GM12875 (cell line): ENCODE data around the gene DSG4.

Experiments
- H3K4me3 ChIP-seq: one replicate; pipeline ENCODE4 v1.5.1; 2011; ENCODE audit warnings: low read depth, low read length, control low read depth
- CTCF ChIP-seq: IDR thresholded peaks from 2 replicates; pipeline ENCODE4 v1.5.1; 2011; ENCODE audit warnings: low read depth, mild to moderate bottlenecking, control low read depth, inconsistent platforms, low read length, moderate library complexity, borderline replicate concordance; ENCODE audit not compliant: insufficient read depth

The DSG4 gene

GRCh38 chr18:31445908-31446307 lies 69.3 kb downstream of the DSG4 start:
- TF ChIP-seq CTCF = no peak
- no peak overlapping the region for H3K4me3 ChIP-seq

GRCh38 chr18:31446854-31447253 lies 70.3 kb downstream of the DSG4 start:
- no peak for TF ChIP-seq CTCF
- no peak overlapping the region for H3K4me3 ChIP-seq

GRCh38 chr18:31447530-31448191 lies 71.1 kb downstream of the DSG4 start, which contains the start of gene DSG3:
Gene DSG3 (plus strand): TSS chr18:31447741. CDS start chr18:31447878, 137 bp downstream.
- no peak within 1 kb of the TSS for H3K4me3 ChIP-seq
- TF ChIP-seq CTCF = no peak

GRCh38 chr18:31450409-31450808 lies 73.8 kb downstream of the DSG4 start:
- no peak overlapping the region for H3K4me3 ChIP-seq
- no peak for TF ChIP-seq CTCF

GRCh38 chr18:31451625-31452024 lies 75.0 kb downstream of the DSG4 start:
- no peak overlapping the region for H3K4me3 ChIP-seq
- TF ChIP-seq CTCF = no peak

- H3K4me3 ChIP-seq = no peak overlapping the region
- no peak for TF ChIP-seq CTCF
These were observed 77.6 kb downstream of the DSG4 start for GRCh38 chr18:31454066-31454708.
